GM18867 (cell line): ENCODE measurements around the gene DEDD.
"Not testable (repeated sequence)": the region's sequence is repeated elsewhere in the genome, so short reads cannot be mapped to it uniquely, and the experiment has no call there.

Experiments
- ATAC-seq: cut with Tn5 transposase; IDR thresholded peaks from one replicate; pipeline ENCODE4 v1.9.1; 2021; ENCODE audit warnings: mild to moderate bottlenecking, moderate library complexity; ENCODE audit not compliant: unreplicated experiment

The DEDD gene

DNA sequence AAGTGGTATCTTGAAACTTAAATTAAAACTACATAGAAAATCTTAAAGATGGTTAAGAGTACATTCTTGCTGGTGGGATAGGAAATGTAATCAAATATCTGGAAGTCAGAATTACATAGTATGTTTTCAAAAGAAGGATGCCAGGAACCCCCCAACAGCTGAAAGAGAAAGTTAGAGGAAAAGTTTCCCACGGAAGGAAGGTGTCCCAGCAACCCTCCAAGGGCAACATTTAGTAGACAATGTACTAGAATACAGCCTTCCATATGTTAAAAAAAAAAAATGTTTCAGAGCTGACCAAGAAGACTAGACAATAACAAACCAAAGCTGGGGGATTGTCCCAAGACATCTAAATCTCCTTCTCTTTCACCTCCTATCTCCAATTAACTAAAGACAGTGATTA lies 2.2 kb downstream of the DEDD start:
- no peak for ATAC-seq

DNA sequence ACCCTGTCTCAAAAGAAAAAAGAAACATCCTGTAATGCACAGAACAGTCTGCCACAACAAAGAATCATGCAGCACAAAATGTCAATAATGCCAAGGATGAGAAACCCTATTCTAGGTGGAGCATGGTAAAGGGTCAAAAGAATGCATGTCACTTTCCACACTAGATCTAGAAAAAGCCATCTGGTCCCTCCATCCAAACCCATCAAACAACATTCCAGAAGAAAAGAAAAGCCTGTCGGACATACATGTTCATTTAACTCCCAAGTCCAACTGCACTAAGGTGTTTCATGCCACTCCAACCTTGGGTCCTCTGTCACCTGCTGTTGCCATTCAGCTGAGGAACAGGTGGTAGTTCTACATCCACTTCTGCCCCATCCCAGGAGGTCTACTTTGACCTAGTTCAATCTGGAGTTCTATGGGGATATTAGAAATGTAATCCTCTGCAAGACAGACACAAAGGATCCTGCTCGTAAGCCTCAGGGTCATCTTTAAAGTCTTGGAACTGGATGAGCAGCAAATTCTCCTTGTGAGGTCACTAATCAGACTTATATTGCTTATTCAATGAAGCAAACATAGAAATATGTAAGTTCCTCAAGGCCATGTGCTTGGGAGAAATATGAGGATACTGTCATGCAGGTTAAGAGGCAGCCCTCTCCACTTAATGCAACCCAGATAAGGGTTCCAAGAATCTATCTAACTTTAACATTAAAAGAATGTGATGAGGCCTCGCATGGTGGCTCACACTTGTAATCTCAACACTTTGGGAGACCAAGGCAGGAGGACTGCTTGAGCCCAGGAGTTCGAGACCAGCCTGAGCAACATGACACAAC lies 3.7 kb downstream of the DEDD start:
- ATAC-seq: no peak

DNA sequence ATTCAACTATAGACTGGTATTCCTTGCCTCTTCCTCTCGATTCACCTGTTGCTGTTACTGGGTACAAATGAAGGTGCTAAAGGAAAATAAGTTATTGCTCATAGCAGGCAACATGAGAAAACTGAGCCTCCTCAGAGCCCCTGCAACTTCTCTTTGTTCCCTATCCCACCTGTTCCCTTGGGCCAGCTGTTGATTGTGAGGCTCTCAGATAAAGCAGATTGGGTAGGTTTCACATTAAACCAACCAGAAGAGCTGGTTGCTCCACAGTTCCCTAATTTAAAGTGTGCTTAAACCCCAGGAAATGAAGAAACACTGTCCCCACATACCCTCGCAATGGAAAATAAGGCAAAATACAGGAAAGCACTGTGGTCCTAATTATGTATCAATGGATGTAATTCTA lies 4.8 kb downstream of the DEDD start:
- ATAC-seq: no peak

DNA sequence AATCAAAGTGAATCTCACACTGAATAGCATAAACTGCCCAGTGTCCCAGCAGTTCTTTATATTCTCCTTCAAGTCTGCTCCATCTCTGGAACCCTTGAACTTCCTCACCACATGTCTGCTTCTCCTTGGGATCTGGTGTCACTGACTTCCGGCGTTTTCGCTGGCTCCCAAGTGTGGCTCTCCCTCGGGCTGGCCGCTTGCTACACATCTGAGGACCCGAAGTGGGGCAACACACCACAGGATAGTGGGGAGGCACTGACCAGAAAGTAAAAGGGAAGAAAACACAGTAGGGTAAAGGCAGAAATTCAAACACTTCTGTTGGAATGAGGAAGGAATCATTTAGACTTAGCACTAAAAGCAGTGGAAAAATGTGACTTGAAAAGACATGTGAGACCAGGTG lies 9.5 kb downstream of the DEDD start:
- ATAC-seq: no peak

DNA sequence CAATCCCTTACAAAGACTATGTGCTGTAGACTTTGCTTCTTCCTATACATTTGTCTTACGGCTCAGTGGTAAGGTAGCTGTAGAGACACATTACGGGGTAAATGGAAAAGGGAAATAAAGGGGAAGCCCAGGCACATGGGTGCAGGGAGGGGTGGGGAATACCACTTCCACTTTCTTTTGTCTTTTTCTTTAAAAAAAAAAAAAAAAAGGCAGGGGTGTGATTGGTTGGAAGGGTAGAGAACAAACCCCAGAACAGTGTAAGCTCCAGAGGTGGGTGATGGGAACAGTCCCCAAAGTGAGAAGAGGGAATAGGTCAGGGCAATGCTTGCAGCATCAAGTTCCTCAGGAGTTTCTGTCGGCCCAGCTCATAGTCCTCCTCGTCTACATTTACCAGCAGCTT lies 10.6 kb downstream of the DEDD start:
- no peak for ATAC-seq

DNA sequence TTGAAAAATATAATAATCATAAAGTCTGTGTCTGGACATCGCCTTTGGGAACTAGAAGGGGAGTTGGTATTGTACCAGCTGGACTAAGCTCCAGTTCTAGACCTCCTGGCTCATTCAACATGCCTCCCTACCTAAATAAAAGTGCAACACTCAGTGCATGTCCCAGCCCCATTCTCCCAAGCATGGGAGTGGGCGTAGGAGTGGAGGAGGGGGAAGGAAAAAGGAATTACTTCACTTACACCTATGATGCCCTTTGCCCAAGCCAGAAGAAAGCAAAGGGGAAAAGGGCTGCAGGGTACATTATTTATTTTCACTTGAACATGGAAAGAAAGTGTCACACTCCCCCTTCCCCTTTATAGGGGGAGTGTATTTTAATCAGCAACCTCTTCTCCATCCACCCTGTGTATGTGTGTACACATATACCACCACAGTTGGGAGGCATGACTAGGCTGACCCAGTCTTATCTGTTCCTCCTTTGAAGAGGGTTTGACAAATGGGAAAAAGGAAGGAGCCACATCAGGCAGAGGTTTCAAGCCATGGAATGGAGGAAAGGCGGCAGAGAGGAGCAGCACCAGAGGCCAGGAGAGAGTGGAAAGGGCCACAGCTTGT lies 11.3 kb downstream of the DEDD start:
- no peak for ATAC-seq

DNA sequence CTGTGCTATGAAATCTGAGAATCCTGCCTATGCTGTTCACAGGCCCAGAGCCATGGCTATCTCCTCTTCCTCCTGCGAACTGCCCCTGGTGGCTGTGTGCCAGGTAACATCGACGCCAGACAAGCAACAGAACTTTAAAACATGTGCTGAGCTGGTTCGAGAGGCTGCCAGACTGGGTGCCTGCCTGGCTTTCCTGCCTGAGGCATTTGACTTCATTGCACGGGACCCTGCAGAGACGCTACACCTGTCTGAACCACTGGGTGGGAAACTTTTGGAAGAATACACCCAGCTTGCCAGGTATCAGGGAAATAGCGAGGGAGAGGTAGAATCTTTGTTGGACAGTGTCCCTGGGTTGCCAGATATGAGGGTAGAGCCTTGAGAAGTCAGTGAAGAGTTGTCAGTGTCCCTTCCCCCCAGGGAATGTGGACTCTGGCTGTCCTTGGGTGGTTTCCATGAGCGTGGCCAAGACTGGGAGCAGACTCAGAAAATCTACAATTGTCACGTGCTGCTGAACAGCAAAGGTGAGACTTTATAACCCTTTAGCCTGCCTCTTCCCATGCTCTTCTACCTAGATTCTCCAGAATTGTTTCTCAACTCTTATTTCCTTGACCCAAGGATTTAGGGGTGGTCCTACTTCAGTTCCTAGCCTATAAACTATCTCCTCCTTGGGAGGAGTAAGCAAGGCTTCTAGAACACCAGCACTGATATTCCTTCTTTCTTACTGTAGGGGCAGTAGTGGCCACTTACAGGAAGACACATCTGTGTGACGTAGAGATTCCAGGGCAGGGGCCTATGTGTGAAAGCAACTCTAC lies 13.2 kb downstream of the DEDD start:
- ATAC-seq: peak; percentile 58

DNA sequence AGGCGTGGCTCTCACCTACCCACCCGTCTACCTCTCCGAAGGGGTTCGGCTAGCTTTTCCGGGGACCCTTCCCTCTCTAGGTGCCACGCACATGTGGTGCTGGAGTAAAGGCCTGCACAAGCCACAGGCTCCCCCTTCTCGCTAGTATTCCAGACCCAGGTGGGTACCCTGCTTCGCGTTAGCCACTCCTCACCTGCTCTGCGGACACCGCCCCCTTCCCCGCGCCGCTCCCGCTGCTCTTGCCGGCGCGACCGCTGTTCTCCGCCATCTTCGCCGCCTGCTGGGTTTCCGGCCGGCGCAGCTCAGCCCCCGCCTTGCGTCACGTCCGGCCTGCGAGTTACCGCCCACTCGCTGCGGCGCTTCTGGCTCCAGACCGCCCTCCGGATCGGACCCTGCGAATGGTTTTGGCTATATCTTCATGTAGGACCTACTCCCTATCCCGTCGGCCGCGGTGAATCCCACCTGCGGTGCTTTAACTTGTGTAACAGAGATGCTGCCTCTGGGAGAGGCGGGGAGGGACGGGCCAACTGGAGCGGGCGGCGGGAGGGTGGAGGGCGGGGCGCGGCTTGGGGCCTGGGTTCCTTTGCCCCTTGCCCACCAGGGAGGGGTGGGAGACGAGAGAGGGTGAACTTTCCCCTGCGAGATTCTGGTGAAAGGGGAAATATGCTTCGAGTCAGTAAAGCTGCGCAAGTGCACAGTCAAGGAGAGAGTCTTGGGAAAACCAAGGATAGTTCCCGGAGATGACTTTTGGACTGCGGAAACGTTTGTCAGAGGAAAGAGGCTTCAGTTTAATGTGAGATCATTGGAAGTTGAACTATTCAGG lies 14.5 kb downstream of the DEDD start, which contains the start of the genes NIT1 and PFDN2:
NIT1 (plus strand) TSS at position 347 of the 823 bp plus-strand sequence; CDS start at position 419, 72 bp downstream.
PFDN2 (minus strand) TSS at position 279 of the 823 bp plus-strand sequence; CDS start at position 268, 11 bp downstream.
- peak; percentile 83 for ATAC-seq

DNA sequence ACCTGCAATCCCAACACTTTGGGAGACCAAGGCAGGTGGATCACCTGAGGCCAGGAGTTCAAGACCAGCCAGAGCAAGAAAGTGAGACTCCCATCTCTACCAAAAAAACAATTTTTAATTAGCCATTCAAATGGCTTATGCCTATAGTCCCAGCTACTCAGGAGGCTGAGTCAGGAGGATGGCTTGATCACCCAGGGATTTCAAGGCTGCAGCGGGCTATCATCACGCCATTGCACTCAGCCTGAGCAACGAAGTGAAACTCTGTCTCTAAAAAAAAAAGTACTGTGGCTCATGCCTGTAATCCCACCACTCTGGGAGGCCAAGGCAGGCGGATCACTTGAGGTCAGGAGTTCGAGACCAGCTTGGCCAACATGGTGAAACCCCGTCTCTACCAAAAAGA lies 16.5 kb downstream of the DEDD start:
- not testable (repeated sequence) for ATAC-seq

DNA sequence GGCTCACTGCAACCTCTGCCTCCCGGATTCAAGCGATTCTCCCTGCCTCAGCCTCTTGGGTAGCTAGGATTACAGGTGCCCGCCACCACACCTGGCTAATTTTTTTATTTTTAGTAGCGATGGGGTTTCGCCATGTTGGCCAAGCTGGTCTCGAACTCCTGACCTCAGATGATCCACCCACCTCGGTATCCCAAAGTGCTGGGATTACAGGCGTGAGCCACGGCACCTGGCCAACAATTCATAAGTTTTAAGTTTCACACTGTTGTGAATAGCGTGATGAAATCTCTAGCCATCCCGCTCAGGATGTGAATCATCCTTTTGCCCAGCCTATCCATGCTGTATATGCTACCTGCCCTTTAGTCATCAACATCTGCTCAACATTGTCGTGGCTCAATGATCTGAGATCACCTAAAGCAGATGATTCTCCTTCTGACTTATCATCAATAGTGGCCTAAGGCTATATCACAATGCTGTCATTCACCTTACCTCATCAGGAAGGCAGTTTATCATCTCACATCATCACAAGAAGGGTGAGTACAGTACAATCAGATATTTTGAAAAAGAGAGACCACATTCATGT lies 17.2 kb downstream of the DEDD start:
- ATAC-seq: no peak

DNA sequence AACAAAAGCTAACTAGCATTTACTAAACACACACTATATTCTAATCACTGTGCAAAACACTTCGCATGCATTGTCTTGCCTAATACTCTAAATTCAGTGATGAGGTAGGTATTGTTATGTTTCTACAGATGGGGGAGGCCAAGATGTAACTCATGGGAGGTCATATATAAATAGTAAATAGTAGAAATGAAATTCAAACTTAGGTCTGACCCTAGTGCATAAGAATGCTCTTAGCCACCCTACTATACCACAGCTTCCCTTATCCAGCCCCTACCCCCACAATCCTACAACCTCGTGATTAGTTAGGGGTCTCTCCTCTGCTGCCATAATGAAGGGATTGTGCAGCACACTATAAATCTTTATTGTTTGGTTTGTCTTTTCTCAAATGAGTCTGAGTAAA lies 17.9 kb downstream of the DEDD start:
- ATAC-seq: no peak

DNA sequence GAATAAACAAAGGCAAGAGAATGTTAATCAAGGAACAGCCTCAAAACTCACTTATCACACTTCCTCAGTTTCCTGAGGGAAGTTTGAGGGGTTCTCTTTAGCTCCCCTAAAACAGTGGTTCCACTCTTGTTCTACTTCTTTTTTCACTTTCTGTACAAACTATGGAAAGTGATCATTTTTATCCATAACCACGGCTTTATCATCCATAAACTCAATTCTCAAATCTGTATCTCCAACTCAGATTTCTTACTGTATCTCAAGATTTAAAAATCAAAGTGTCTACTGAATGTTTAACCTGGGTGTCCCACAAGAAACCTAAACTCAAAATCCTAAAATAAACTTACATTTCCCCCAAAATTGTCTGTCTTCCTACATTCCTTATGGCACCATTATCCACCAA lies 18.6 kb downstream of the DEDD start:
- ATAC-seq: no peak

DNA sequence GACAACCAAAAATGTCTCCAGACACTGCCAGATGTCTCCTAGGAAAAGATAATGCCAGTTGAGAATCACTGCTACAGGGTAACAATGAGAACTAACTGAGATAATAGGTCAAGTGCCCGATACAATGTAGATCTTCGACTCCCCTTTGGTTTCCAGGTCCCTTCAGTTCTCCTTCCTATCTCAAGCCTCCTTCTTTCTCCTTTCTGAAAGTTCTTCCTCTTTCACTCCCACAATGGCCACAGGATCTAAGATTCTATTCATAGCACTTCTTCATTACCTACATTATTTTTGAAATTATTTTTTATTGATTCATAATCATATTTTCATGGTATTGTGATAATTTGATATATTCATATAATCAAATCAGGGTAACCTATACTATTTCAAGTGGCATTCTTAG lies 20.9 kb downstream of the DEDD start:
- no peak for ATAC-seq

DNA sequence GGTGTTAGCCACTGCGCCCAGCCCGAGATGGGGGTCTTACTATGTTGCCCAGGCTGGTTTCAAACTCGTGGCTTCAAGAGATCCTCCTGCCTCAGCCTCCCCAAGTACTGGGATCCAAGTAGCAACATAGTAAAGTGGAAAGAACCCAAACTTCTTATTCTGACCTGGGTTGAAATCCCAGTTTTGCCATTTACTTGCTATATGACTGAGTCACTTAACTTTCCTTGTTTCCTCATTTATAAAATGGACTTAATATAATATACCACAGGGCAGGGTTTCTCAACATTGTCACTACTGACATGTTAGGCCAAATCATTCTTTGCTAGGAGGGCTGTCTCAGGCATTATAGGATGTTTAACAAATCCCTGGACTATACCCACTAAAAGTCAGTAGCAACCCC lies 21.4 kb downstream of the DEDD start:
- no peak for ATAC-seq

DNA sequence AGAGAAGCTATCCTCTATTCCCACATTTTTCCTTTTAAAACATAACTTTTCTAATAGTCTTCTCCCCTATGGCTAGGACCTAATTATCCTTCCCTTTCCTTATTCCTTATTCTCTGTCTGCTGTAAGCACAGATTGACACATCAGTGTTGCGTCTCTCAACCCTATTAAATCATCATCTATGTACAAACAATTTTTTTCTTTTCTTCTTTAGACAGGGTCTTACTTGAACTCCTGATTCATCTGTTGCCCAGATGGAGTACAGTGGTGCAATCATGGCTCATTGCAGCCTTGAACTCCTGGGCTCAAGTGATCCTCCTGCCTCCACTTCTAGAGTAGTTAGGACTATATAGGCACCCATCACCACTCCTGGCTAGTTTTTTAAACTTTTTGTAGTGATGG lies 26.0 kb downstream of the DEDD start:
- ATAC-seq: no peak

DNA sequence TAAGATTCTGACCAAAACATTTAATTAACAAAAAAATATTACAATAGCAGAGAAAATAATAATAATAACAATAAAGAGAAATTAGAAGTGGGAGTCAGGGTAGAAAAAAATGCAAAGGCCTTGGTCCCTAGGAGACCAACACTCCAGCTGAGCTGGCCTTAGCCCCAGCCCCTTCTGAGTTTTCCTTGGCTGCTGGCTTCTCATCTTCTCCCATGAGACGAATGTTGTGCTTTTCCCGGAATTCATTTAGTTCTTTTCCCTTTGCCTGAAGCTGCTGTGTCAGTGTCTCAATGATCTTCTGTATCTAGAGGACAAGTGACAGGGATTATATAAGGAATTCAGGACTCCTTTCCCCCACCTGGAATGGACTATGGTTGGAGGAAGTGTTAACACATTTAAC lies 31.9 kb downstream of the DEDD start:
- ATAC-seq: no peak

DNA sequence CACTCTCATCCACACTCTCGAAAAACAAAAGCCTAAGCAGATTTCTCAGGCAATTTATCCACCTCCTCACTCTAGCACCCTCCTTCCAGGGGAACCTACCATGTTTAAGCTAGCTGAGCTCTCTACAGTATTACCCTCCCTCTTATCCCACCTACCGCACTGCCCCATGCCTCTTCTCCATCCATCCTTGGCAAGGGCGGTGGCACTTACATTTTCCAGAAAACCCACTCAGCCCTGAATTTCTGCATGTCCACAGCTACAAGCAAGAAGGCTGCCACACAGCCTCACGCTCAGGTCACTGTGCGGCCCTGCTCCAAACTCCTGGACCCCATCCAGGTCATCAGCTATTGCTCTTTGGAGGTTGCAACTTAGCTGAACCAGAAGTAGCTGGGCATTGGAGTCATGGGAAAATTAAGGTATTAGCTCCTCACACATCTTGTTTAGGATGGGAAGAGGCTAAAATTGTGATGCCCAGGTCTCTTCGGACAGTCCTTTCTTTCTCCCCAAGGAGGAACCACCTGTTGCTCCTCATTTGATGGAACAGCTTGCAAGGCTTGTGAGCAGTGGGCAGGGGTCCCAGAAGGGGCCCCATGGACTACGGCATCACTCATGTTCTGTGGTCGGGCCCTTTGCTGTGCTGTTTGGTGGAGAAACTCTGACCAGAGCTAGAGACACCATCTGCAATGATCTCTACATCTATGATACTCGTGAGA lies 33.2 kb downstream of the DEDD start:
- ATAC-seq: no peak

DNA sequence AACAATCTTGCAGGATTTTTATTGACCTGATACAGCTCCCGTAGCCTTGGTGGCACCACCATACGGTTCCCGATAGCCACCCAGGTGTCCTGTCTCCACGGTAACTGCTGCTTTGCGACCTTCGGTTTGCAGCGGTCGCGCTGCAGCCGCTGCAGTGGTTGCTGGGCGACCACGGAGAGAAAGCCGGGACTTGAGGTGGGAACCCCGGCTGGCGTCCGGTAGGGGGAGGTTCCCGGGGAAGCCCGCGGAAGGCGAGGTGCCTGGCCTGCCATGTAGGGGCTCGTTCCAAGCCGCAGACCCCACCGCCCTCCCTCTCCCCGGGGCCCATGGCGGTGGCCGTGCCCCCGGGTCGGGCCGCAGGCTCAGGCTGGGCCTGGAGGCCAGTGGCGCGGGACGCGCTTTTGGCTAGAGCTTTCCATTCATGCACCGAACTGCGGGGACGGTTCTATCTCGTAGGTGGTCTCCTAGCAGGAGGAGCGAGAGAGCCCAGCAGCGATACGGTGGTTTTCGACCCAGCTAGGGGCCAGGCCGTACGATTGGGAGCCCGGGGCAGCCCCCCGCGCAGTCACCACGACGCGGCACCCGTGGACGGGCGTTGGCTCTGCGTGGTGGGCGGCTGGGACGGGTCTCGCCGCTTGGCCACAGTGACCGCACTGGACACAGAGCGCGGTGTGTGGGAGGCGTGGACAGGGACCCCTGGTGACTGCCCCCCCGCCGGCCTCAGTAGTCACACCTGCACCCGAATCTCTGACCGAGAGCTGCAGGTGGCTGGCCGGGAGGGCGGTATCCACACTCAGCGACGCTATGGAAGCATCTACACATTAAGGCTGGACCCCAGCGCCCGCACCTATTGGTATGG lies 34.0 kb downstream of the DEDD start, which contains the start of gene KLHDC9:
KLHDC9 (plus strand) TSS at position 152 of the 859 bp plus-strand sequence; CDS start at position 327, 175 bp downstream.
- peak; percentile 75 for ATAC-seq

DNA sequence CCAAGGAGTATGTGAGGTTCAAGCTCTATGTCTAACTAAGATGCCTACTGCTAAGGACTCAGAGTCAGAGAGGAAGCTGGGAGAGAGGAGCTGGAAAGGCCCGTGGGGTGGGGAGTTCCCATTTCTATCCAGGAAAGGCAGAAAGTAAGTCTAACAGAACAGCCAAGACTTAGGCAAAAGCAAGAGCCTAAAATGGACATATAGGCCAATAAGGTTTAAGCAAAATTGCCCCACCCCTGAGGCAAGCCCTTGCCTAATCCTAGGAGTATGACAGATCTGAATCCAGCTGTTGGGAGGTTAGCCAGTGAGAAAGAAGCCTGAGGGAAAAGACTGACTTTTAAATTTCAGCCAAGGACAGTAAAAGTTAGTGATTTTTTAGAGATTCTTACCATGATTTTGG lies 35.9 kb downstream of the DEDD start:
- ATAC-seq: no peak
